ENCODE results near the gene ALDH1L2.
"Not testable (repeated sequence)": the region's sequence is repeated elsewhere in the genome, so short reads cannot be mapped to it uniquely, and the experiment has no call there.

The ALDH1L2 gene

GRCh38 chr12:105030820-105031807 is 53.1 kb downstream of the ALDH1L2 start:
- no peak for DNase-seq

- no peak for DNase-seq
These were observed 57.8 kb downstream of the ALDH1L2 start for GRCh38 chr12:105026411-105026810.

GRCh38 chr12:105025890-105026289 is 58.4 kb downstream of the ALDH1L2 start:
- DNase-seq: no peak

- no peak for DNase-seq
These were observed 59.3 kb downstream of the ALDH1L2 start for GRCh38 chr12:105024928-105025327.

- no peak for DNase-seq
These were observed 63.9 kb downstream of the ALDH1L2 start for GRCh38 chr12:105020241-105020962.

- no peak for DNase-seq
These were observed 65.5 kb downstream of the ALDH1L2 start for GRCh38 chr12:105018776-105019175.

GRCh38 chr12:105018012-105018411 is 66.2 kb downstream of the ALDH1L2 start:
- DNase-seq: no peak

- DNase-seq: no peak
These were observed 68.7 kb downstream of the ALDH1L2 start for GRCh38 chr12:105015543-105015942.

- no peak for DNase-seq
These were observed 69.7 kb downstream of the ALDH1L2 start for GRCh38 chr12:105014603-105015002.

GRCh38 chr12:105013892-105014291 is 70.4 kb downstream of the ALDH1L2 start:
- DNase-seq: no peak

- no peak for DNase-seq
These were observed 82.8 kb downstream of the ALDH1L2 start for GRCh38 chr12:105001476-105001875.

- DNase-seq: no peak
These were observed 84.9 kb downstream of the ALDH1L2 start for GRCh38 chr12:104999347-104999685.

GRCh38 chr12:104998423-104999346 is 85.6 kb downstream of the ALDH1L2 start:
- no peak for DNase-seq

- DNase-seq: no peak
These were observed 86.7 kb downstream of the ALDH1L2 start for GRCh38 chr12:104997541-104997940.

GRCh38 chr12:104994336-104994735 is 89.9 kb downstream of the ALDH1L2 start:
- no peak for DNase-seq

GRCh38 chr12:104991565-104992128 is 92.6 kb downstream of the ALDH1L2 start:
- no peak for DNase-seq

- no peak for DNase-seq
These were observed 93.3 kb downstream of the ALDH1L2 start for GRCh38 chr12:104990950-104991349.

- peak; percentile 88 for DNase-seq
These were observed 98.0 kb downstream of the ALDH1L2 start, which contains the start of gene NOPCHAP1 for GRCh38 chr12:104986022-104986941. Gene NOPCHAP1, plus strand, starts transcription at chr12:104986316. Its CDS starts 37 bp downstream, at chr12:104986353.

- DNase-seq: no peak
These were observed 99.1 kb downstream of the ALDH1L2 start for GRCh38 chr12:104985206-104985605.

- not testable (repeated sequence) for DNase-seq
These were observed 106.6 kb downstream of the ALDH1L2 start for GRCh38 chr12:104977688-104978087.

- DNase-seq: no peak
These were observed 107.6 kb downstream of the ALDH1L2 start for GRCh38 chr12:104976703-104977102.

Measured in activated CD4-positive, CD25-positive, alpha-beta regulatory T cell treated with anti-CD3 and anti-CD28 coated beads, Interleukin-2, amount 50 U/mL, for 72 hours (primary cell).